H9 (cell line): Measurements from ENCODE around the gene ATF5. TPM values are rescaled to one million over a fixed set of nuclear protein-coding genes. Genes with fewer than 3 reads are reported as not detected.

Source experiments
- DNase-seq: peaks from one replicate; pipeline ENCODE4 v3.0.0-alpha.2; 2017
- H2AFZ ChIP-seq: one replicate; pipeline ENCODE4 v1.6.1; 2013; ENCODE audit warnings: mild to moderate bottlenecking, low read length, control low read depth, moderate library complexity
- H2AK5ac ChIP-seq: 2 replicates; pipeline ENCODE4 v1.6.1; 2013; ENCODE audit warnings: low read length, control low read depth, mixed read lengths; ENCODE audit not compliant: insufficient read length
- H2BK120ac ChIP-seq: one replicate; pipeline ENCODE4 v1.6.1; 2013; ENCODE audit warnings: low read depth, mild to moderate bottlenecking, low read length, control low read depth, inconsistent platforms; ENCODE audit not compliant: poor library complexity, severe bottlenecking
- H2BK12ac ChIP-seq: 2 replicates; pipeline ENCODE4 v1.6.1; 2013; ENCODE audit warnings: low read length, control low read depth, mixed read lengths, low read depth; ENCODE audit not compliant: insufficient read length
- H2BK15ac ChIP-seq: 2 replicates; pipeline ENCODE4 v1.6.1; 2013; ENCODE audit warnings: low read depth, low read length, control low read depth
- H2BK20ac ChIP-seq: one replicate; pipeline ENCODE4 v1.6.1; 2013; ENCODE audit warnings: low read depth, mild to moderate bottlenecking, low read length, control low read depth, inconsistent platforms; ENCODE audit not compliant: poor library complexity, severe bottlenecking
- H2BK5ac ChIP-seq: 2 replicates; pipeline ENCODE4 v1.6.1; 2013; ENCODE audit warnings: low read length, control low read depth, mixed read lengths; ENCODE audit not compliant: insufficient read length
- H3K14ac ChIP-seq: 2 replicates; pipeline ENCODE4 v1.6.1; 2013; ENCODE audit warnings: low read length, control low read depth; ENCODE audit not compliant: insufficient read depth
- H3K18ac ChIP-seq: 2 replicates; pipeline ENCODE4 v1.6.1; 2013; ENCODE audit warnings: low read depth, mild to moderate bottlenecking, mixed read lengths, low read length, control low read depth; ENCODE audit not compliant: insufficient read length
- H3K23ac ChIP-seq: 2 replicates; pipeline ENCODE4 v1.6.1; 2013; ENCODE audit warnings: low read length, control low read depth, mixed read lengths, low read depth; ENCODE audit not compliant: insufficient read length
- H3K23me2 ChIP-seq: 2 replicates; pipeline ENCODE4 v1.6.1; 2013; ENCODE audit warnings: low read depth, mild to moderate bottlenecking, mixed read lengths, low read length, control low read depth; ENCODE audit not compliant: insufficient read length, poor library complexity, severe bottlenecking
- H3K27ac ChIP-seq: 2 replicates; pipeline ENCODE4 v1.5.1; 2013; ENCODE audit warnings: low read length, control low read depth, mixed read lengths, low read depth; ENCODE audit not compliant: insufficient read length
- H3K27me3 ChIP-seq: 2 replicates; pipeline ENCODE4 v1.6.1; 2013; ENCODE audit warnings: low read length, control low read depth, inconsistent platforms; ENCODE audit not compliant: insufficient read depth
- H3K4ac ChIP-seq: 2 replicates; pipeline ENCODE4 v1.6.1; 2013; ENCODE audit warnings: low read depth, mild to moderate bottlenecking, control low read depth, inconsistent platforms, low read length, moderate library complexity
- H3K4me1 ChIP-seq: 2 replicates; pipeline ENCODE4 v1.6.1; 2013; ENCODE audit warnings: low read length, control low read depth, inconsistent platforms; ENCODE audit not compliant: insufficient read depth
- H3K4me2 ChIP-seq: 2 replicates; pipeline ENCODE4 v1.6.1; 2013; ENCODE audit warnings: low read length, control low read depth, mixed read lengths; ENCODE audit not compliant: insufficient read length, insufficient read depth
- H3K56ac ChIP-seq: 2 replicates; pipeline ENCODE4 v1.6.1; 2013; ENCODE audit warnings: low read depth, mild to moderate bottlenecking, mixed read lengths, low read length, control low read depth; ENCODE audit not compliant: insufficient read length
- H3K79me1 ChIP-seq: 2 replicates; pipeline ENCODE4 v1.6.1; 2013; ENCODE audit warnings: low read depth, mild to moderate bottlenecking, moderate library complexity, low read length, control low read depth, inconsistent platforms; ENCODE audit not compliant: insufficient read depth, poor library complexity, severe bottlenecking
- H3K79me2 ChIP-seq: 2 replicates; pipeline ENCODE4 v1.6.1; 2013; ENCODE audit warnings: low read length, control low read depth, inconsistent platforms; ENCODE audit not compliant: insufficient read depth
- H3K9ac ChIP-seq: 2 replicates; pipeline ENCODE4 v1.6.1; 2013; ENCODE audit warnings: low read length, control low read depth, mixed read lengths; ENCODE audit not compliant: insufficient read length; ENCODE audit errors: extremely low read depth
- H3K9me3 ChIP-seq: one replicate; pipeline ENCODE4 v1.6.1; 2013; ENCODE audit warnings: low read depth, low read length, inconsistent platforms; ENCODE audit not compliant: control insufficient read depth
- H3T11ph ChIP-seq: one replicate; pipeline ENCODE4 v1.6.1; 2013; ENCODE audit warnings: mild to moderate bottlenecking, low read length, control low read depth, inconsistent platforms
- H4K20me1 ChIP-seq: one replicate; pipeline ENCODE4 v1.6.1; 2013; ENCODE audit not compliant: control insufficient read depth, insufficient read length, insufficient read depth
- H4K5ac ChIP-seq: 2 replicates; pipeline ENCODE4 v1.6.1; 2013; ENCODE audit warnings: low read depth, mild to moderate bottlenecking, mixed read lengths, low read length, control low read depth; ENCODE audit not compliant: insufficient read length
- H4K8ac ChIP-seq: replicated peaks from 2 replicates; pipeline ENCODE4 v1.6.1; 2013; ENCODE audit warnings: low read length, control low read depth, mixed read lengths, low read depth; ENCODE audit not compliant: insufficient read length
- H4K91ac ChIP-seq: 2 replicates; pipeline ENCODE4 v1.6.1; 2013; ENCODE audit warnings: low read depth, mild to moderate bottlenecking, moderate library complexity, mixed read lengths, low read length, control low read depth; ENCODE audit not compliant: insufficient read length
- H3K27ac Mint-ChIP-seq, 3 experiments: 2 replicates in 2 of 3; 3 replicates in 1 of 3; pipeline ENCODE4 v1.8.0; 2020 to 2021; ENCODE audit warnings: mixed read lengths in 3 of 3, mild to moderate bottlenecking in 1 of 3, moderate library complexity in 1 of 3
- H3K27me3 Mint-ChIP-seq: 2 replicates; pipeline ENCODE4 v1.8.0; 2021; ENCODE audit warnings: low read depth, mild to moderate bottlenecking, moderate library complexity, mixed read lengths
- H3K36me3 Mint-ChIP-seq, 3 experiments: 2 replicates in 2 of 3; 3 replicates in 1 of 3; pipeline ENCODE4 v1.8.0; 2020 to 2021; ENCODE audit warnings: low read depth in 3 of 3, mixed read lengths in 3 of 3; ENCODE audit not compliant: insufficient read depth in 1 of 3
- H3K4me1 Mint-ChIP-seq, 2 experiments: 2 replicates each; pipeline ENCODE4 v1.8.0; 2020; ENCODE audit warnings: mixed read lengths in 2 of 2
- H3K4me3 Mint-ChIP-seq, 2 experiments: 2 replicates in 1 of 2; 3 replicates in 1 of 2; pipeline ENCODE4 v1.8.0; 2020 to 2021; ENCODE audit warnings: mild to moderate bottlenecking in 2 of 2, mixed read lengths in 2 of 2, moderate library complexity in 1 of 2
- H3K9me3 Mint-ChIP-seq, 2 experiments: 2 replicates in 1 of 2; 3 replicates in 1 of 2; pipeline ENCODE4 v1.8.0; 2020; ENCODE audit warnings: mild to moderate bottlenecking in 2 of 2, mixed read lengths in 2 of 2, moderate library complexity in 1 of 2
- CTCF ChIP-seq: fragments of 200-600 bp; sonication (generic); conservative IDR thresholded peaks from 3 replicates; pipeline ENCODE4 v1.8.0; 2021; ENCODE audit warnings: antibody characterized with exemption, mild to moderate bottlenecking
- WGBS: extraction: QIAGEN DNeasy Blood & Tissue Kit; methylation state at CpG from one replicate; pipeline ENCODE4 v1.1.7; 2013; ENCODE audit warnings: missing lambda C conversion rate, low lambda C conversion rate, mixed read lengths; ENCODE audit not compliant: insufficient read length; ENCODE audit errors: extremely low coverage; 5-methylcytosine and 5-hydroxymethylcytosine counted together
- total RNA-seq: library from RNA; stranded (reverse); gene quantifications from 2 replicates; pipeline ENCODE4 v1.2.1, GENCODE V29; 2021

ATF5 gene
- total RNA-seq, 1 experiment from 2014 or later: 18.5 TPM

- no peaks in the 10 kb centered on the region for H3K4me1 ChIP-seq
- no peak overlapping the region for H3K4ac ChIP-seq
- H2BK20ac ChIP-seq: no peak overlapping the region
- no peak overlapping the region for H2AK5ac ChIP-seq
- TF ChIP-seq CTCF: no peak
- no peak overlapping the region for H3K4me2 ChIP-seq
- no peaks in the 10 kb centered on the region for H3K79me1 ChIP-seq
- no peaks in the 10 kb centered on the region for H3K79me2 ChIP-seq
- no peak overlapping the region for H3K56ac ChIP-seq
- H3K9ac ChIP-seq: no peak overlapping the region
- no peak overlapping the region for H2BK12ac ChIP-seq
- no peak overlapping the region for H4K5ac ChIP-seq
- no peak overlapping the region for H3K4me3 Mint-ChIP-seq
- H3K9me3 ChIP-seq: no peaks in the 10 kb centered on the region
- H4K20me1 ChIP-seq: peaks cover 5% of the 10 kb centered on the region
- peaks cover 32 to 43% (median 38%) of the 10 kb centered on the region in 3 experiments for H3K36me3 Mint-ChIP-seq
- no peaks in the 10 kb centered on the region; the same call in 1 of the 2 replicates for H3K27me3 ChIP-seq
- peaks cover 23% of the 10 kb centered on the region for H3K27me3 Mint-ChIP-seq
- H4K91ac ChIP-seq: no peak overlapping the region
- H2BK5ac ChIP-seq: no peak overlapping the region
- no peak overlapping the region for H2AFZ ChIP-seq
- no peak overlapping the region for H4K8ac ChIP-seq
- DNase-seq: no peak
- no peak overlapping the region for H3K23ac ChIP-seq
- H3K27ac ChIP-seq: no peak overlapping the region
- H2BK120ac ChIP-seq: no peak overlapping the region
- peaks cover 3 to 20% of the 10 kb centered on the region in 2 experiments; a peak in 3 of 4 replicates for H3K4me1 Mint-ChIP-seq
- H3K9me3 Mint-ChIP-seq: peaks cover 0 to 11% of the 10 kb centered on the region in 2 experiments; a peak in 1 of 5 replicates
- no peak overlapping the region for H3K14ac ChIP-seq
- H3K23me2 ChIP-seq: peaks cover 3% of the 10 kb centered on the region
- no peak overlapping the region for H3K18ac ChIP-seq
- no peak overlapping the region for H3K27ac Mint-ChIP-seq
- no peak overlapping the region for H3T11ph ChIP-seq
- WGBS: no CpG with 5 or more reads among the region's 54 CpGs
- no peak overlapping the region for H2BK15ac ChIP-seq
Measured at GRCh38 chr19:49887665-49888509, 41.1 kb upstream of the ATF5 start.
